Mucosa of rectum (tissue), 2 donors: Measurements from ENCODE around the gene CHFR.
"Not testable (repeated sequence)": the region's sequence is repeated elsewhere in the genome, so short reads cannot be mapped to it uniquely, and the experiment has no call there.

Experiments
- H3K27ac ChIP-seq, 2 donors: one replicate each; pipeline ENCODE4 v1.7.0; 2013; ENCODE audit warnings: inconsistent platforms in 2 of 2, low read depth in 2 of 2, low read length in 2 of 2
- H3K27me3 ChIP-seq, 2 donors: one replicate each; pipeline ENCODE4 v1.7.0; 2013; ENCODE audit warnings: low read length in 2 of 2; ENCODE audit not compliant: control insufficient read depth in 2 of 2, insufficient read depth in 2 of 2
- H3K36me3 ChIP-seq, 2 donors: one replicate each; pipeline ENCODE4 v1.7.0; 2013; ENCODE audit warnings: low read length in 2 of 2; ENCODE audit not compliant: control insufficient read depth in 2 of 2, insufficient read depth in 2 of 2
- H3K4me1 ChIP-seq, 2 donors: one replicate each; pipeline ENCODE4 v1.7.0; 2013; ENCODE audit warnings: low read length in 2 of 2, mild to moderate bottlenecking in 1 of 2; ENCODE audit not compliant: control insufficient read depth in 2 of 2, insufficient read depth in 2 of 2
- H3K4me3 ChIP-seq, 2 donors: one replicate each; pipeline ENCODE4 v1.7.0; 2013; ENCODE audit warnings: low read length in 2 of 2
- H3K9ac ChIP-seq, 2 donors: one replicate each; pipeline ENCODE4 v1.7.0; 2013; ENCODE audit warnings: low read length in 2 of 2, low read depth in 1 of 2, mild to moderate bottlenecking in 1 of 2
- H3K9me3 ChIP-seq, 2 donors: one replicate each; pipeline ENCODE4 v1.7.0; 2013; ENCODE audit warnings: low read length in 2 of 2; ENCODE audit not compliant: control insufficient read depth in 2 of 2
- donor health status: healthy.
- donor health status: Normal muscosa, but diverticular disease.

Gene CHFR

DNA sequence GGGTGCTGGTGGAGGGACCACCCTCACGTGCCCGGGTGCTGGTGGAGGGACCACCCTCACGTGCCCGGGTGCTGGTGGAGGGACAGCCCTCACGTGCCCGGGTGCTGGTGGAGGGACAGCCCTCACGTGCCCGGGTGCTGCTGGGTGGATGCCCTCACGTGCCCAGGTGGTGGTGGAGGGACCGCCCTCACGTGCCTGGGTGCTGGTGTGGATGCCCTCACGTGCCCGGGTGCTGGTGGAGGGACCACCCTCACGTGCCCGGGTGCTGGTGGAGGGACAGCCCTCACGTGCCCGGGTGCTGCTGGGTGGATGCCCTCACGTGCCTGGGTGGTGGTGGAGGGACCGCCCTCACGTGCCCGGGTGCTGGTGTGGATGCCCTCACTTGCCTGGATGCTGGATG lies 30.4 kb downstream of the CHFR start:
- H3K27ac ChIP-seq, H3K9ac ChIP-seq, H3K9me3 ChIP-seq, H3K4me3 ChIP-seq, H3K4me1 ChIP-seq, H3K27me3 ChIP-seq: not testable (repeated sequence)
- H3K36me3 ChIP-seq, result peaks cover 64 to 74% of the 10 kb centered on the region in 2 donors

DNA sequence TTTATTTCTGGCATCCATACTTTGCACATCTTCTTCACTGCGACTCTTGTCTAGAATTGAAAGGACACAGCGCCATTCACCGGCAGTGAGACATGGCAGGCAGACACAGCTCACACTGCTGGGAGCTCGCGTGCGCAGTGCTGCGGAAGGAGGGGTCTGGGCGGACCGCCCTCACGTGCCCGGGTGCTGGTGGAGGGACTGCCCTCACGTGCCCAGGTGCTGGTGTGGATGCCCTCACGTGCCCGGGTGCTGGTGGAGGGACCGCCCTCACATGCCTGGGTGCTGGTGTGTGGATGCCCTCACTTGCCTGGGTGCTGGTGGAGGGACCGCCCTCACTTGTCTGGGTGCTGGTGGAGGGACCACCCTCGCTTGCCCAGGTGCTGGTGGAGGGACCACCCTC lies 30.8 kb downstream of the CHFR start:
- no peaks in the 10 kb centered on the region for H3K4me1 ChIP-seq
- H3K9ac ChIP-seq, result no peak overlapping the region
- no peaks in the 10 kb centered on the region for H3K9me3 ChIP-seq
- H3K36me3 ChIP-seq, result peaks cover 64 to 73% of the 10 kb centered on the region in 2 donors
- no peak overlapping the region for H3K4me3 ChIP-seq
- no peaks in the 10 kb centered on the region for H3K27me3 ChIP-seq
- no peak overlapping the region for H3K27ac ChIP-seq

GRCh38 chr12:132855211-132855610 lies 32.2 kb downstream of the CHFR start:
- H3K36me3 ChIP-seq, result peaks cover 64 to 72% of the 10 kb centered on the region in 2 donors
- H3K9me3 ChIP-seq, H3K9ac ChIP-seq, H3K27ac ChIP-seq, H3K4me3 ChIP-seq, H3K27me3 ChIP-seq, H3K4me1 ChIP-seq: not testable (repeated sequence)

DNA sequence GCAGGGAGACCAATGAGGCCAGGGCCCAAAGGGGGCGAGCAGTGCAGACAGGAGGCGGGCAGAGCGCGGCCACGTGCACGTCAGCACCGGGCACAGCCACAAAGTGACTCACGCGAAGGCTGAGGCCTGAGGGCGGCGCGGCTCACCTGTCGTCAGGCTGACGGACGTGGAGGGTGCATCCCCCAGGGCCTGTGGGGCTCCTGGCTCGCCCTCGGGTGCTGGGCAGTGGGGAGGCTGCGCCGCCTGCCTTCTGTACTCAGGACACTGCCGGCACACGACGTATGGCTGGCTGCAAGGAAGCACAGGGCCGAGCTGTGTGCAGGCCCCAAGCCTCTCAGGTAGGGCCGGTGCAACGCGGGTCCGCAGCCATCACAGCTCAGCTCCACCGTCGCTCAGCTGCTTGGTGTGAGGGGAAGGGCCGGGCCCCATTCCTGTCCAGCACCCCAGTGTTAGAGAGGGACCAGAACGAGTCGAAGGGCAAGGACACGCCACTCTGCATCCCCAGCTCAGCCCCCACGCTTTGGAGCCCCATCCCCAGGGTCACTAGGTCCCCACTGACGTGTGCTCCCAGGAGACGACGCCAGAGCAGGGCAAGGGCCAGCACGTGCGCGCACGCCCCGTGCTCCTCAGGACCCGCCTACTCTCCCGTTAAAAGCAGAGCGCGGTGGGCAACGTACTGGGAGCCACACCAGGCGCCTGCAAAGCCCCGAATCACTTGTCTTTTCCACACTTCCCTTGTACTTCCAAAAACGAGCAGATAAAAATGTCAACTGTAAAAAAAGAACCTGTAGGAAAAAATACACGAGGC lies 33.9 kb downstream of the CHFR start:
- Histone ChIP-seq H3K4me3 (no peak overlapping the region), H3K4me1 (no peaks in the 10 kb centered on the region), H3K9ac (no peak overlapping the region), H3K27me3 (no peaks in the 10 kb centered on the region), H3K9me3 (no peaks in the 10 kb centered on the region), H3K27ac (no peak overlapping the region), H3K36me3 (peaks cover 64% of the 10 kb centered on the region in 2 donors)

DNA sequence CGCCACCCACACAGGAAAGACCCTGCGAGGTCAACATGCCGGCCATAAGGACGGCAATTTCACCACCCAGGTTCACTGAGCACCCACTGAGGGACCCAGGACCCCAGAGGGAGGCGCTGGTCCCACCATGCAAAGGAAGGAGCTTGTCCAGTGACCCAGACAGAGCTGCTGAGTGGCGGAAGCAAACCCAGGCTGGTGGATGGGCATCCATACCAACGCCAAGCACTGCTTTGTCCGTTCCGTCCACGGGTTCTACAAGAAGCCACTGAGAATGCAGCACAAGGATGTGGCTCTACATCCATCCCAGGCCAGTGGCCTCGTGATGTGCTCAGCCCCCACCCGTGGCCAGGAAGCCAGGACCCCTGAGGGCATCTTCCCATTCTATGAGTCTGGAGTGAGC lies 34.9 kb downstream of the CHFR start:
- Histone ChIP-seq H3K4me1 (no peaks in the 10 kb centered on the region), H3K4me3 (no peak overlapping the region), H3K9me3 (no peaks in the 10 kb centered on the region), H3K27me3 (no peaks in the 10 kb centered on the region), H3K27ac (no peak overlapping the region), H3K36me3 (peaks cover 66 to 69% of the 10 kb centered on the region in 2 donors), H3K9ac (no peak overlapping the region)

GRCh38 chr12:132851465-132851864 lies 35.9 kb downstream of the CHFR start:
- Histone ChIP-seq H3K9me3 (no peaks in the 10 kb centered on the region), H3K9ac (no peak overlapping the region), H3K27ac (no peak overlapping the region), H3K36me3 (peaks cover 68 to 69% of the 10 kb centered on the region in 2 donors), H3K27me3 (no peaks in the 10 kb centered on the region), H3K4me3 (no peak overlapping the region), H3K4me1 (no peaks in the 10 kb centered on the region)

- no peak overlapping the region for H3K9ac ChIP-seq
- H3K36me3 ChIP-seq, result peaks cover 62 to 63% of the 10 kb centered on the region in 2 donors
- no peak overlapping the region for H3K4me3 ChIP-seq
- no peaks in the 10 kb centered on the region for H3K27me3 ChIP-seq
- H3K27ac ChIP-seq, result no peak overlapping the region
- H3K4me1 ChIP-seq, result no peaks in the 10 kb centered on the region
- no peaks in the 10 kb centered on the region for H3K9me3 ChIP-seq
These were observed 37.1 kb downstream of the CHFR start for GRCh38 chr12:132850291-132850690.

- H3K9me3 ChIP-seq, result no peaks in the 10 kb centered on the region
- H3K27ac ChIP-seq, result no peak overlapping the region
- no peak overlapping the region for H3K9ac ChIP-seq
- H3K4me3 ChIP-seq, result no peak overlapping the region
- H3K36me3 ChIP-seq, result peaks cover 58 to 59% of the 10 kb centered on the region in 2 donors
- H3K4me1 ChIP-seq, result no peaks in the 10 kb centered on the region
- H3K27me3 ChIP-seq, result no peaks in the 10 kb centered on the region
These were observed 38.9 kb downstream of the CHFR start for GRCh38 chr12:132848521-132848920.

- H3K36me3 ChIP-seq, result peaks cover 55% of the 10 kb centered on the region in 2 donors
- no peaks in the 10 kb centered on the region for H3K4me1 ChIP-seq
- no peaks in the 10 kb centered on the region for H3K27me3 ChIP-seq
- no peak overlapping the region for H3K9ac ChIP-seq
- no peaks in the 10 kb centered on the region for H3K9me3 ChIP-seq
- no peak overlapping the region for H3K27ac ChIP-seq
- H3K4me3 ChIP-seq, result no peak overlapping the region
These were observed 39.7 kb downstream of the CHFR start for GRCh38 chr12:132847363-132848356.

- H3K4me1 ChIP-seq, H3K27me3 ChIP-seq, H3K4me3 ChIP-seq, H3K9ac ChIP-seq, H3K27ac ChIP-seq, H3K9me3 ChIP-seq: not testable (repeated sequence)
- H3K36me3 ChIP-seq, result peaks cover 58 to 59% of the 10 kb centered on the region in 2 donors
These were observed 42.7 kb downstream of the CHFR start for GRCh38 chr12:132844681-132845080.
